Measurements from ENCODE around the gene NCKAP5. TPM values are rescaled to one million over a fixed set of nuclear protein-coding genes. Genes with fewer than 3 reads are reported as not detected.

NCKAP5 gene
- total and polyA plus RNA-seq, 9 donors = 0.80 to 2.7 (median 2.2) TPM

DNA sequence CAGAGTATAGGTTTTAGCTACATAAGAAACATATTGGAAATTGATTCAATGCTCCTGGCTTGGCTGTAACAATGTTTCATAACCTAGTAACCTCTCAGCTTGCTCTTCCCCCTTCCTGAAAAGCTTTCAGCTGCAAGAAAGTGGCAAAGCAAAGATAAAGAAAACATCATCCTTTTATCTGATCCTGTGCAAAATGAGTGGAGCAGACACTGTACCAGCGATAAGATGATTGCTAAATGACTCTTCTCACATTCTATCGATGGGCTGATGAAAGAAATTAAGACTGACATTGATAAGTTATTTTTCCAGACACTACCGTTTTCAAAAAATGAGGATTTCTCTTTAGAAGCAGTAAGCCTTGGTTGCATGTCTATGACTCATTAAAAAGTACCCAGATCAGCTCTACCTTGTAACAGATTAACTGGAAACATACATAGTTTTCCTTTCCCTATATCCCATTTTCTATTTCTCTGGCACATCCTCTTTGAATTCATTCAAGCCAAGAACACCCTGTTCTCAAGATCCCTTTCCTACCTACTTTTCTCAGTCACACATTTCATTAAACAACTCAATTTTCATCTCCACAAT is 811.2 kb downstream of the NCKAP5 start:
- H3K4me1 ChIP-seq (ENCODE audit: insufficient read depth) = no peaks in the 10 kb centered on the region
- no peaks in the 10 kb centered on the region for H3K9me3 ChIP-seq
- H3K27me3 ChIP-seq = no peaks in the 10 kb centered on the region
- 44 to 67% (median 50%) methylated on average over 3 of the region's 3 CpGs for whole genome bisulfite sequencing, 3 donors
- no peak for DNase-seq
- no peak overlapping the region for H3K4me3 ChIP-seq
- intact Hi-C loops (cut with DNase I) = no loop called here
- H3K27ac ChIP-seq = no peak overlapping the region
- no peaks in the 10 kb centered on the region for H3K36me3 ChIP-seq
- TF ChIP-seq, protein P1, sequence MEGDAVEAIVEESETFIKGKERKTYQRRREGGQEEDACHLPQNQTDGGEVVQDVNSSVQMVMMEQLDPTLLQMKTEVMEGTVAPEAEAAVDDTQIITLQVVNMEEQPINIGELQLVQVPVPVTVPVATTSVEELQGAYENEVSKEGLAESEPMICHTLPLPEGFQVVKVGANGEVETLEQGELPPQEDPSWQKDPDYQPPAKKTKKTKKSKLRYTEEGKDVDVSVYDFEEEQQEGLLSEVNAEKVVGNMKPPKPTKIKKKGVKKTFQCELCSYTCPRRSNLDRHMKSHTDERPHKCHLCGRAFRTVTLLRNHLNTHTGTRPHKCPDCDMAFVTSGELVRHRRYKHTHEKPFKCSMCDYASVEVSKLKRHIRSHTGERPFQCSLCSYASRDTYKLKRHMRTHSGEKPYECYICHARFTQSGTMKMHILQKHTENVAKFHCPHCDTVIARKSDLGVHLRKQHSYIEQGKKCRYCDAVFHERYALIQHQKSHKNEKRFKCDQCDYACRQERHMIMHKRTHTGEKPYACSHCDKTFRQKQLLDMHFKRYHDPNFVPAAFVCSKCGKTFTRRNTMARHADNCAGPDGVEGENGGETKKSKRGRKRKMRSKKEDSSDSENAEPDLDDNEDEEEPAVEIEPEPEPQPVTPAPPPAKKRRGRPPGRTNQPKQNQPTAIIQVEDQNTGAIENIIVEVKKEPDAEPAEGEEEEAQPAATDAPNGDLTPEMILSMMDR (IDR thresholded peaks at IDR 0.05) = no peak
- no peak for TF ChIP-seq POLR2A (IDR thresholded peaks at IDR 0.05)
- no peak for TF ChIP-seq EP300 (IDR thresholded peaks at IDR 0.05)

DNA sequence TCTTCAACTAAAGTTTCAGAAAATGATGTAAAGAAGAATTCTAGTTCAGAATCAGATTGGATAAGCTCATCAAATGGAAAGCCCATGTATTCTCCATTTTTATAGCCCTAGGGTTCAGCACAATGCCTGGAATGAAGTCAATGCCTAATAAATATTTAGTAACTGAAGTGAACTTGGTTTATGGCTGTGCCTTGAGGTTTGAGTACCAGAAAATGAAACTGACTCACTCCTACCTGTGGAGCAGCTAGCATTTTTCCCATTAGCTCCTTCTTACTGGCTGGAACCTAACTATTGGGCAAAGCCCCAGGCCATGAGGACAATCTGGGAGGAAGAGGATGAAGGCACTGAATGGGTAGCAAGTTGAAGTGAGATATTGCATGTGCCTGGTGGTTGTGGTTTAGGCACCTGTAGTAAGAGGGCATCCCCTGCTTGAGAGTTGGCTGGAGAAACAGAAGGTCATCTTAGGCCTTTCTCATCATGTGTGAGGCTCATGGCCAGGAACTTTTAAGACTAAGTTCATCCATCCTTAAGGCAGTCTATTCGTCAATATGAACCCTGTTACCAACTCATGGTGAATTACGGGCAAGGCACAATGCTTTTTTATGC is 813.3 kb downstream of the NCKAP5 start:
- no peak for TF ChIP-seq EP300 (IDR thresholded peaks at IDR 0.05)
- TF ChIP-seq, protein P1 (IDR thresholded peaks at IDR 0.05) = no peak
- TF ChIP-seq POLR2A (IDR thresholded peaks at IDR 0.05) = no peak
- DNase-seq = no peak
- Histone ChIP-seq H3K27me3 (no peaks in the 10 kb centered on the region), H3K27ac (no peak overlapping the region), H3K4me3 (no peak overlapping the region), H3K4me1 (ENCODE audit: insufficient read depth) (no peaks in the 10 kb centered on the region), H3K9me3 (no peaks in the 10 kb centered on the region), H3K36me3 (no peaks in the 10 kb centered on the region)
- intact Hi-C loops (cut with DNase I) = no loop called here
- 93 to 100% (median 96%) methylated on average over 2 of the region's 2 CpGs for WGBS, 3 donors

DNA sequence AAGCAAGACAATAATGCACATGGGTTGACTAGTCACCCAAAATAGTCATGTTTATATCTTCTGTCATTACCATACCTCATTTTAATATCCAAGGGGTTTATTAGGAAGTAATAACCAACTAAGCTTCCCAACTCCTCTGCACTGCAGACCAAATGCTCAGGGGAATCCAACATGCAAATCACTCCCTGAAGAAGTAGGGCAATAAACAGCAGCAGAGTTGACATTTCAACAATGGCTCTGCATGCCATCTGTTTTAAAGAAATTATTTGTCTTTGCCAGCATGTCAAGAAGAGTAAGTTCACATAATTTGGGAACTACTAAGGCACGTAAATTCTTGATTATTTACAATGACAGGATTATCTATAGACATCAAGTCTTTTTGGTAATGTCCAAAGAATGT is 813.9 kb downstream of the NCKAP5 start:
- 58 to 70% (median 67%) methylated on average over 1 of the region's 1 CpG for WGBS, 3 donors
- Histone ChIP-seq H3K4me1 (ENCODE audit: insufficient read depth) (no peaks in the 10 kb centered on the region), H3K27ac (no peak overlapping the region), H3K36me3 (no peaks in the 10 kb centered on the region), H3K4me3 (no peak overlapping the region), H3K27me3 (no peaks in the 10 kb centered on the region), H3K9me3 (no peaks in the 10 kb centered on the region)
- TF ChIP-seq EP300 (IDR thresholded peaks at IDR 0.05) (no peak), POLR2A (IDR thresholded peaks at IDR 0.05) (no peak)
- TF ChIP-seq, protein P1 (IDR thresholded peaks at IDR 0.05) = no peak
- intact Hi-C loops (cut with DNase I) = no loop called here
- no peak for DNase-seq

DNA sequence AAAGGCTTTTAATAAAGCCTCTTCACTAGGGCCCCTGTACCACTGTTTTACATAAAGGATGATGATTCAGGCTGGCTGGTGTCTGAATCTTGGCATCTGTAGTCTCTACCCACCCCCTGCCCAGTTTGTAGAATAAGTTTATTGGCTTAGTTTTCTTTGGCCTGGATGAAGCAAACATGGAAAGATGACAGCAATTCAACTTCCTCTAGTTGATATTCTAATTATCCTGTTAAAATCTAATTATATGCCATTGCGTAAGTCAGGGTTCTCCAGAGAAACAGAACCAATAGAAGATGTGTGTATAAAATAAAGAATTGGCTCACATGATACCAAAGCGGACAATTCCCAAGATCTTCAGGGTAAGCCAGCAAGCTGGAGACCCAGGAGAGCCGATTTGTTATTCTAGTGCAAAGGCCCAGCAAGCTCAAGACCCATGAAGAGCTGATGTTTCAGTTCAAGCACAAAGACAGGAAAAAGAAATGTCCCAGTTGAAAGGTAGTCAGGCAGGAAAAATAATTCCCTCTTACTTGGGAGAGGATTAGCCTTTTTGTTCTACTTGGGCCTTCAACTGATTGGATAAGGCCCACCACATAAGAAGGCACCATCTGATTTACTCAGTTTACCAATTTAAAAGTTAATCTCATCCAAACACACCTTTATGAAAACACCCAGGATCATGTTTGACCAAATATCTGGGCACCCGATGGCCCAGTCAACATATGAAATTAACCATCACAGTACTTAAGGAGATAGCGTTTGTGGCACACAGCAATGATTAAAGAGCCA is 815.6 kb downstream of the NCKAP5 start:
- Histone ChIP-seq H3K27ac (no peak overlapping the region), H3K27me3 (no peaks in the 10 kb centered on the region), H3K9me3 (no peaks in the 10 kb centered on the region), H3K36me3 (no peaks in the 10 kb centered on the region), H3K4me1 (ENCODE audit: insufficient read depth) (no peaks in the 10 kb centered on the region), H3K4me3 (no peak overlapping the region)
- intact Hi-C loops (cut with DNase I) = no loop called here
- TF ChIP-seq EP300 (IDR thresholded peaks at IDR 0.05) = no peak
- no peak for TF ChIP-seq POLR2A (IDR thresholded peaks at IDR 0.05)
- TF ChIP-seq, protein P1 (IDR thresholded peaks at IDR 0.05) = no peak
- DNase-seq = no peak
- 85 to 97% (median 96%) methylated on average over 5 of the region's 5 CpGs for WGBS, 3 donors

Data from ovary (tissue), 9 donors.